ENCODE data around the gene CDH4. TPM values are rescaled to one million over a fixed set of nuclear protein-coding genes. Genes with fewer than 3 reads are reported as not detected.

CDH4 gene
- total and polyA plus RNA-seq, 2 donors (not counting 3 experiments of a cell fraction or from before 2014, with no cell fraction given), result 0.17 to 0.51 TPM

DNA sequence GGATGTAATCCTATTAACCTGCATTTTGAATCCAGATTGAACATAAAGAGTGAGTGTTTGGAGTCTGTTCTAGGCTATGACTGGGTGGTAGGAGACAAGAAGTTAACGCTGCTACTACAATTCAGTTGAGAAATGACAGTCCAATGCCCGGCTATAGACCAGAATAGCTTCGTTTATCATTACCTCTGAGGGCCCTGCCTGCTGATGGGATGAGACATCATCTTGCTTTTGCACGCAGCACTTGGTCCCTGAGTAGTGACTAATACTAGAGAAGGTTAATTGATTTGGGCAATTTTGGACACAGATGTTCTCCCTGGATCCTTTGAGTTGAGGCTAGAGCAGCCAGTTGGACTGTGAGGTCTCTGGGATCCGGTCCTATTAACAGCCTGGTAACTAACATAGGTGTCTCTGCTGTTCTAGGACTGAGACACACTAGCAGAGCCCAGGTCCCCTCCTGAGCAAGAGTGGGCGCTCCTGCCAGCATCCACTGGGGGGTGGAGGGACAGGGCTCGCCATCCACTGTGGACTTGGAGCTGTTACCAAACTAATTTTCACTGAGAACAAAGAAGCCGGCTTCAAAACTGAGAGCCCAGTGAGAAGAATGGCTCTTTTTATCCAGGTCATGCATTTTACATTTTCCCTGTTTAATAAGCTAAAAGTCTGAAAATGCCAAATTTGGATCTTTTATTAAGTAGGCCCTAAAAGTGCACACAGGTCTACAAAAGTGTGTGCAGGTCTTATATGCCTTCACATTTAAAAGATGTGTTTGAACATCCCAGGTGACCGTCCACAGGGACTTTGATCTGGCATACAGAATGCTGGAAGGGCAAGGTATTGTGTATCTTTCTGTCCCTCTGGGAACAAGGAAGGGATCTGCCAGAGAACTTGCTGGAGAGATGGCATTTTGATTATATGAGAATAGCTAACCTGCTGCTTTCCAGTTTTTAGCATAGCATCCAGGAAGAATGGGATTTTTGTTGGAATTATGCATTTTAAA lies 212.5 kb downstream of the CDH4 start:
- Histone ChIP-seq H3K27ac (ENCODE audit: insufficient read depth, low read depth, low read length) (no peak overlapping the region), H3K4me3 (replicated peaks in 1 of 3; ENCODE audit: insufficient read depth in 1 of 3, low read depth in 1 of 3, low read length in 3 of 3) (no peak overlapping the region), H2AFZ (ENCODE audit: low read depth, low read length) (no peak overlapping the region), H3K27me3 (ENCODE audit: control insufficient read depth in 2 of 2, insufficient read depth in 2 of 2, low read length in 2 of 2) (no peaks in the 10 kb centered on the region), H4K20me1 (replicated peaks; ENCODE audit: control insufficient read depth, extremely low read depth, insufficient read depth, low read length) (no peaks in the 10 kb centered on the region), H3K4me1 (ENCODE audit: control insufficient read depth, extremely low read depth, insufficient read depth, low read length) (no peaks in the 10 kb centered on the region), H3K36me3 (ENCODE audit: control insufficient read depth in 2 of 2, extremely low read depth in 1 of 2, insufficient read depth in 2 of 2, low read length in 2 of 2) (no peaks in the 10 kb centered on the region), H3K9me3 (replicated peaks; ENCODE audit: control insufficient read depth, insufficient read depth, low read length) (peaks cover 5% of the 10 kb centered on the region), H3K9ac (replicated peaks; ENCODE audit: extremely low read depth, insufficient read depth, low read length) (no peak overlapping the region), H3K9me1 (replicated peaks; ENCODE audit: control insufficient read depth, extremely low read depth, insufficient read depth, low read length) (no peaks in the 10 kb centered on the region), H3K4me2 (ENCODE audit: insufficient read depth, low read length) (no peak overlapping the region), H3K79me2 (ENCODE audit: control insufficient read depth, insufficient read depth, low read length) (no peaks in the 10 kb centered on the region)
- DNase-seq (ENCODE audit: low read depth, low spot score), result no peak
- intact Hi-C loops (cut with micrococcal nuclease), result no loop called here
- CTCF ChIA-PET, result no interaction called here
- FAIRE-seq, result no peak
- POLR2A ChIA-PET, result no interaction called here
- TF ChIP-seq GATA2 (IDR thresholded peaks at IDR 0.05; ENCODE audit: insufficient read depth, insufficient read length, low read depth, low read length) (no peak), MAX (IDR thresholded peaks at IDR 0.05; ENCODE audit: insufficient read depth, insufficient read length) (no peak), POLR2A (IDR thresholded peaks at IDR 0.05; ENCODE audit: low read depth, low read length) (no peak), FOS (IDR thresholded peaks at IDR 0.05; ENCODE audit: borderline replicate concordance, insufficient read depth, low read length) (no peak), JUN (IDR thresholded peaks at IDR 0.05; ENCODE audit: borderline replicate concordance, insufficient read depth, insufficient read length, low read depth) (no peak), MYC (IDR thresholded peaks at IDR 0.05; ENCODE audit: low read depth, low read length) (no peak), POLR2AphosphoS5 (IDR thresholded peaks at IDR 0.05; ENCODE audit: insufficient read depth, low read depth, low read length) (no peak), EZH2 (IDR thresholded peaks at IDR 0.05; ENCODE audit: borderline replicate concordance, low read depth, low read length, severe bottlenecking) (no peak)
- TF ChIP-seq, protein P1, sequence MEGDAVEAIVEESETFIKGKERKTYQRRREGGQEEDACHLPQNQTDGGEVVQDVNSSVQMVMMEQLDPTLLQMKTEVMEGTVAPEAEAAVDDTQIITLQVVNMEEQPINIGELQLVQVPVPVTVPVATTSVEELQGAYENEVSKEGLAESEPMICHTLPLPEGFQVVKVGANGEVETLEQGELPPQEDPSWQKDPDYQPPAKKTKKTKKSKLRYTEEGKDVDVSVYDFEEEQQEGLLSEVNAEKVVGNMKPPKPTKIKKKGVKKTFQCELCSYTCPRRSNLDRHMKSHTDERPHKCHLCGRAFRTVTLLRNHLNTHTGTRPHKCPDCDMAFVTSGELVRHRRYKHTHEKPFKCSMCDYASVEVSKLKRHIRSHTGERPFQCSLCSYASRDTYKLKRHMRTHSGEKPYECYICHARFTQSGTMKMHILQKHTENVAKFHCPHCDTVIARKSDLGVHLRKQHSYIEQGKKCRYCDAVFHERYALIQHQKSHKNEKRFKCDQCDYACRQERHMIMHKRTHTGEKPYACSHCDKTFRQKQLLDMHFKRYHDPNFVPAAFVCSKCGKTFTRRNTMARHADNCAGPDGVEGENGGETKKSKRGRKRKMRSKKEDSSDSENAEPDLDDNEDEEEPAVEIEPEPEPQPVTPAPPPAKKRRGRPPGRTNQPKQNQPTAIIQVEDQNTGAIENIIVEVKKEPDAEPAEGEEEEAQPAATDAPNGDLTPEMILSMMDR (IDR thresholded peaks at IDR 0.05; ENCODE audit: extremely low read depth in 1 of 2, insufficient read depth in 1 of 2, low read depth in 1 of 2, low read length in 2 of 2), result no peak
- dilution Hi-C loops (cut with MboI; ENCODE audit: extremely low pct_ligation_motif_present, low sequenced_read_pairs), result no loop called here
- BruUV-seq (replicated peaks), result no TSS peak

Data from endothelial cell of umbilical vein (primary cell).